OCI-M2 (cell line): ENCODE results near the gene CNOT4.
"Not testable (repeated sequence)": the region's sequence is repeated elsewhere in the genome, so short reads cannot be mapped to it uniquely, and the experiment has no call there.

Experiments
- DNase-seq: peaks from one replicate; lab custom pipeline; 2025; ENCODE audit not compliant: unreplicated experiment; lab: John Stamatoyannopoulos, UW

CNOT4 gene

GRCh38 chr7:135459951-135460567 is 49.8 kb downstream of the CNOT4 start:
- no peak for DNase-seq

GRCh38 chr7:135459076-135459475 is 50.8 kb downstream of the CNOT4 start:
- no peak for DNase-seq

GRCh38 chr7:135454060-135454459 is 55.8 kb downstream of the CNOT4 start:
- DNase-seq, result no peak

GRCh38 chr7:135449436-135449835 is 60.5 kb downstream of the CNOT4 start:
- DNase-seq, result no peak

DNA sequence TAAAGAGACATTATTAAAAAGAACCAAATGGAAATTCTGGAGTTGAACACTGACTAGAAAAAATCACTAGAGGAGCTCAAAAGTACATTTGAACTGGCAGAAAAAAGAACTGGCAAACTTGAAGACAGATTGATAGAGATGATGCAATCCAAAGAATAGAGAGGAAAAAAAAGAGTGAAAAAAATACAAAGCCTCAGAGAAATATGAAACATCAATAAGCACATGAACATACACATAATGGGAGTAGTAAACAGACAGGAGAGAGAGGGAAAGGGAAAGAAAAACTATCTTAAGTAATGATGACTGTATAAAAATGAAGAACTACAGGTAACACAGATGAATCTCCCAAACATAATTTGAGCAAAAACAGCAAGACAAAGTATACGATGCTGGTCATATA is 61.1 kb downstream of the CNOT4 start:
- DNase-seq, result no peak

DNA sequence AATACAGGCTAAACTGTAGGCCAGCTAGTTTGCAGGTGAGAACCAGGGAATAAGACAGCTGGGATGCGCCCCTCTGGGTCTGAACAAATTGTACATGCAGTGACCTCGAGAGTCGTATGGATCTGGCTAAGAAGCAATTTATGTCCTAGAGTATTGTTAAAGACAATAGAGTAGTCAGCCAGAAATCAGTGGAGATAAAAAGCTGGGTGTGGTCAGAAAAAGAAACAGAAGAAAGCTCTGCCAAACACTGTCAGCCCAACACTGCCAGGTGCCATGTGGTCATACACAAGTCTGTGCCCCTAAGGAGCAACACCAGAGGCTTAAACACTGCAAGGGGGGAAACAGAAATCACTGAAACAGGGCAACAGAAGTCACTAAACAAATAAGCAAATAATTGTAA is 62.2 kb downstream of the CNOT4 start:
- no peak for DNase-seq

DNA sequence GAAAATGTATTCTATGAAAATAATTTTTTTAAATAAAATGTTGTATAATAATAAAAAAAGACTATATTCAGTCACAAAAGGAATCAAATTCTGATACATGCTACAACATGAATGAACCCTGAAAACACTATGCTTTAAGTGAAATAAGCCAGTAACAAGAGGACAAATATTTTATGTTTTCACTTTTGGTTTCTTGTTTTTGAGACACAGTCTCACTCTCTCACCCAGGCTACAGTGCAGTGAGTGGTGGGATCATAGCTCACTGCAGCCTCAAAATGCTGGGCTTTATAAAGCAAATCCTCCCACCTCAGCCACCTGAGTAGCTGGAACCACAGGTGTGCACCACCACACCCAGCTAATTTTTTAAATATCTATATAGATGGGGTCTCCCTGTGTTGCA is 64.2 kb downstream of the CNOT4 start:
- DNase-seq, result no peak

DNA sequence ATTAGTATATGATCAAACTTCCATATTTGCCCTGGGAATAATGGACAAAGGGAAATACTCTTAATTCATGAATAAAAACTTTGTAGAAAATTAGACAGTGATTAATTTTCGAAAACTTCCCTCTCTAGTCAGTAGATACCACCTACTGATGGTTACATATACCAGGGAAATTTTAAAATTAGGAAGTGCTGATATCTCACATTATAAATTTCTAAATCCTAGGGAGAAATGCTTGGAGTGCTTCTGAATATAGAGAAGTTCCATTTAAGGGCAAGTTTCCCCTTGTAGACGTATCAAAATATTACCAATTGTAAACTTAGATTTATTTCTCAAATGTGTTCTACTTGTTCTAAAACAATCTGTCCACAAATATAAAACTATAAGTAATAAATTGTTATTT is 64.6 kb downstream of the CNOT4 start:
- DNase-seq, result not testable (repeated sequence)

DNA sequence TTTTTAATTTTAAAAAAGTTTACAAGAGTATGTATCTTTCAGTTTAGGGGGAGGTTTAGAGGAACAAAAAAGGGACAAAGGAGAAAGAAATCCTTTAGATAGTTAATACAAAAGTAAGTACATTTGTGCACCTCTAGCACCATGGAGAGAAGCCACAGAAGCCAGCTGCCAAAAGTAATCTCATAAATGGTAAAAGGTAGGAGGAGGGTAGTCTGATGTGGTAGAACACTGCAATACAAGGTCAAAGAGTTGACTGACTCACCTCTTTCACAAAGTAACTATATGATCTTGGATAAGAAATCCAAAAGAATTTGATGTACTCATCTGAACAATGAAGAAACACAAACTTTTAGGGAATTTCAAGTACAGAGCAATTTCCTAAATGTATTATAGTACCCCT is 68.1 kb downstream of the CNOT4 start:
- DNase-seq, result no peak

GRCh38 chr7:135434047-135434446 is 75.9 kb downstream of the CNOT4 start:
- no peak for DNase-seq

GRCh38 chr7:135430626-135431025 is 79.3 kb downstream of the CNOT4 start:
- no peak for DNase-seq

DNA sequence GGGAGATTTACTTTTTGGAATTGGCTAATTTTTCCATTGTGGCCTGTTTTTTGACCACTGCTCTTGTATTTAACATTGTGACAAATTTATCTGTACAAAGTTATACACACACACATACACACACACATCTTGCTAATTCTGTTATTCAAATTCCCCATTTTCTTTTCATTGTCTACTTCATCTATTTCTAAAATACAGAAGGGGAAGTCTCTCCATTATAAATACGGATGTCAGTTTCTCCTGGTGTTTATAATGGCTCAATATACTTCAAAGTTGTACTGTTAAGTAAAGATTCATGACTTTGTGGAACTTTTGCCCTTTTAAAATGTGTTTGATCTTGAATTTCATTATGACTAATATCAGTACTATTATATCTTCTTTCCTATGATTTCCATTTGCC is 81.0 kb downstream of the CNOT4 start:
- DNase-seq, result no peak

DNA sequence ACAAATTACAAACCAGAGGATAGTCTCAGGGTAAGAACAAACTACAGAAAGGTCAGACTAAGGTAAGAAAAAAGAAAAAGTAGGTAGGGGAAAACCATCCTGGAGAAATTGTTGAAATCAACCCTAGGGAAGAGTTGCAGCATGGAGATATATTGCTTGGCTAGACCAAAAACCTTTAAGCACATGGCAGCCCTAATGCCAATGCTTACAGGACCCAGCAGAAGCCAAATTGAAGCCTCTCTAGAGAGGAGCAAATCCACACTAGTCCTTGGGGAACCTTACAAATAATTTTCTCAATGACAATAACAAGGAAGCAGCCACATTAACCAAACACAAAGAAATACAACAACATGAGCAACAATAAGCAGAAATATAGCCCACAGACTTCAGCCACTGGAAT is 81.9 kb downstream of the CNOT4 start:
- DNase-seq, result no peak

DNA sequence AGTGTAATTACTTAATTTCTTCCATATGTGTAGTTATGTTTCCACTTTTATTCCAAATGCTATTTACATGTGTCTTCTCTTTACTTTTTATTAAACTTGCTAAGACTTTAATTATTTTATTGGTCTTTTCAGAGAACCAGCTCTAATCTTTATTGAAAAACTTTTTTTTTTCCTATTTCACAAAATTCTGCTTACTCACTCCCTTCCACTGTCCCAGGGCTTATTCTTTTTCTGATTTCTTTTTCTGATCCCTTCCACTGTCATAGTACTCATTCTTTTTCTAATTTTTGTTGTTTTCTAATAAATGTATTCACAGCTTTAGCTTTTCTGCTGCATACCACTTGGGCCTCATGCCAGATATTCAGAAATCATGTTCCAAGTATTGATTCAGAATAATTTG is 82.7 kb downstream of the CNOT4 start:
- no peak for DNase-seq

DNA sequence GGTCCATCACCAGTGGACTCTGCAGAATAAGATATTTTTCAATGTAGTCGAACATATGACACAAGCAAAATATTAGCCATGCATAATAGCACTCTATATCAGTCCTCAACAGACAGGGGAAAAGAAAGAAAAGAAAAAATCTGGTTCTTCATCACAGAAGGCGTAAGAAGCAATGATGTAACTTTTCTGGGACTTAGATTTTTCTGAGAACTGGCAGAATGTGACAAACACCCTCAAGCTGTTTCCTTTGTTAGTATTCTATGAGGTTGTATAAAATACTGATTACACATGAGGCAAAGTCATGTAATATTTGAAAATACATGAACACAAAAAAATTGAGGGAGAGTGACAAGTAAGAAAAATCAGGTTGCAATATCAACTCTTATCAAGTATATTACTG is 84.9 kb downstream of the CNOT4 start:
- DNase-seq, result no peak

GRCh38 chr7:135420786-135421185 is 89.1 kb downstream of the CNOT4 start:
- DNase-seq, result no peak

DNA sequence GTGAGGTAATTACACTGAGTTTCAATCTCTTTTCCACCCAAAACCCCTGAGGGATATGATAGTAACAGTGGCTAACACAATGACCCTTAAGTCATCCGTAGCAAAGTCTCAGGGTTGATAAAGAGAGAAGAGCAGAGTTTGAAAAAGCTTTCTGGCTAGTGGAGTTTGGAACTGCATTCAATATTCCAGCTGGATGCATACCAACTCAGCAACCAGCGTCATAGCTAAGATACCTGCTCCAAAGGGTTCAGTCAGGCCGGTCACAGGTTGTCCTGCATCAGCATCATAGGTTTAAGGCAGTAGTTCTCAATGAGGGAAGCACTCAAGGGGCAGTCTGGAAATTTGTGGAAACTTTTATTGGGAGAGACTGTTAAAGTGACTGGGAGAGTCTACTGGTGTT is 93.5 kb downstream of the CNOT4 start:
- DNase-seq, result no peak

DNA sequence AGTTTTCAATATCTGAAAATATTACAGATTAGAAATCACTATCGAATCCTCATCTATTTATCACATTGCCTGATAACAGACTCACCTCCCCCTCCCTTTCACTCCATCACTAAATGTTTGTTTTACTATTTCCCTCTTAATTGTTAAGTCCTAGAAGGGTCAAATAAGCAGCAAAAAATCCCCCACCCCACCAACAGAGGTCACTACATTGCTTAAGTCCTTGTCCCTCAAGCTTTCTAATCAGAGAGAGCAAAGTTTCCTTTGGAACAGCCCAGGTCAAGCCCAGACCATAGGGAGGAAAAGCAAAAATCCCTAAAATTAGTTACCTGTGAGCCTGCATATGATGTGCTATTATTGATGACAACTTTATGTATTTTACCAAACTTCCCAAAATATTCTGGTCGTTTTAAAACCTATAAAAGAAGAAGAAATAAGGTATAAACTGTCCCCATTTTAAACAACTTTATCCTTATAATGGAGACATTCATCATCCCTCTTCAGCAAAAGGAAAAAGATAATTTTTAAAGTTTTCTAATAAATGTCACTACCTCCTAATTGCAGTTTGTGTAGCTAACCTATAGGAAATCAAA is 95.0 kb downstream of the CNOT4 start:
- DNase-seq, result peak; percentile 82

DNA sequence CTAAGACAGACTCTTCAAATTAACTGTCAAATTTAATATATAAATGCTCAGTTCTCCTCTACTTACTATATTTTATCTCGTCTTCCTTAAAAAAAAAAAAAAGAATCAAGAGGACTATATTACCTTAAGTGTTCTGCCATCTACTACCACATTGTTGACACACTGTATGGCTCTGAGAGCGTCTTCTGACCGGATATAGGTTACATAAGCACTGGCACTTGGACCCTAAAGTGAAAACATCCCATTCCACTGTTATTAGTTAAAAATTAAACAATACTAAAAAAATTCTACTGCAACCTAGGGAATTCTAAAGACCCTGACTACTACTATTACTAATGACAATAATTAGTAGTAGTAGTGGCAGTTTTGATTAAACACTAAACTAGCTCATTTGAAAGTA is 95.7 kb downstream of the CNOT4 start:
- no peak for DNase-seq

DNA sequence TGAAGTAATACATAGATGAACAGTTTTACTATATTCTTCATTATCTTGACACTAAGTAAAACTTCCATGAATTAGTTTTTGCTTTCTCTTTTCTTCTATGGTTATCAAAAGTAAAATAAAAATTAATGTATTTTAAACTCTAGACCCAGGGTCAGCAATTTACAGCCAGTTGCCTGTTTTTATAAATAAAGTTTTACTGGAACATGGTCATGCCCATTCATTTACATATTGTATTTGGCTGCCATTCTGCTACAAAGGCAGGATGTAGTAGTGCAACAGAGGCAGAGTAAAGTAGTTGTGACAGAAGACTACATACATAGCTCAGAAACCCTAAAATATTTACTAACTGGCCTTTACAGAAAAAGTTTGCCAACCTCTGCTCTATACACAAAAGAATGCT is 98.8 kb downstream of the CNOT4 start:
- DNase-seq, result no peak

- no peak for DNase-seq
Measured at GRCh38 chr7:135410543-135410942, 99.4 kb downstream of the CNOT4 start.

DNA sequence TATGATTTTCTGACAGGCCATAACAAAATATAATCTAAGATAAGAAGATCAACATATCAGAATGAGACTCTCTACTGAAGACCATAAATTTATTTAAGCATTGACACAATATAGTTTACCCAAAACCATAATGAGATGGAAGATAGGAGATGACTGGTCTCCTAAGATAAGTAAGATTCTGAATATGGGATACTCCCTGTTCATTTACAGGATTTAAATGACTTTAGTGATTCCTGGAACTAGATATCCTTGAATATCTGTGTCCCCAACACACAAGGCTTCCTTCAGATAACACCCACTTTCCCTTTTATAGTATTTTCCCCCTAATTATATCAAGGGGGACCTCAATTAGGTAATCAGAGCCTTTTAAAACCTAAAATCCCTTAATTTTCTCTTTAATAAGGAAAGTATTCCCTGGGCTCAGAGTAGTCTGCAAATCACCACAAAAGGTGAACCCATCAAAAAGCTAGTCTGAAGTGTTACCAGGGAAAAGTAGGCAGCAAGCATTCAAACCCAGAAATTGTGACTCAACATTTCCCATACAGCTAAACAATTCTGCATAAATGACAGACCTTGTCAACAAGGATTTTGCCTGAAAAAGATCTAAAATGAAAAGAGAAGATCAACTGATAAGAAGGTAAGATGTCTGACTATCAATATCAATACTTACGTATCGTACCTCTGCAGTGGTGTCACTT is 99.9 kb downstream of the CNOT4 start:
- no peak for DNase-seq

DNA sequence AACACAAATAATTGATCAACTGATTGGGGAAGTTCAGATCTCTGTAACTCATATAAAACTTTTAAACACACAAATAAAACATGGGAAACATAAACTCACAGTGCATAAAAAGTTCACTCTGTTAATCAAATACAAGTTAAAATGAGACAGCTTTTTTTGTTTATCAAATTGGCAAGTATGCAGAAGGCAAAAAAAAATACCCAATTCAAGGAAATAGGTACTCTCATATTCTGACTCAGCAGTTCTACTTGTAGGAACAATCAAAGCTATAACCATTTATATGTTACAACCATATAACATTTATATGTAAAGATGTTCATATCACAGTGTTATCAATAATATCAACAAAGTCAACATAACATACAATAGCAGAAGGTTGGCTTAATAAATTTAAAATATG is 102.0 kb downstream of the CNOT4 start:
- DNase-seq, result no peak
